ENCODE measurements around the gene PBXIP1. TPM values are rescaled to one million over a fixed set of nuclear protein-coding genes. Genes with fewer than 3 reads are reported as not detected.
"Not testable (repeated sequence)": the region's sequence is repeated elsewhere in the genome, so short reads cannot be mapped to it uniquely, and the experiment has no call there.

Gene PBXIP1
- total RNA-seq, 1 donor from 2014 or later = 29.9 TPM

- Mint-ChIP-seq H3K36me3 (ENCODE audit: unreplicated experiment) (peaks cover 5% of the 10 kb centered on the region), H3K4me3 (ENCODE audit: unreplicated experiment) (no peak overlapping the region), H3K9me3 (ENCODE audit: unreplicated experiment) (peaks cover 2% of the 10 kb centered on the region), H3K4me1 (ENCODE audit: low read depth, unreplicated experiment) (peaks cover 3% of the 10 kb centered on the region), H3K27ac (ENCODE audit: unreplicated experiment) (no peak overlapping the region), H3K27me3 (ENCODE audit: unreplicated experiment) (peaks cover 5% of the 10 kb centered on the region)
- TF ChIP-seq, protein P1, sequence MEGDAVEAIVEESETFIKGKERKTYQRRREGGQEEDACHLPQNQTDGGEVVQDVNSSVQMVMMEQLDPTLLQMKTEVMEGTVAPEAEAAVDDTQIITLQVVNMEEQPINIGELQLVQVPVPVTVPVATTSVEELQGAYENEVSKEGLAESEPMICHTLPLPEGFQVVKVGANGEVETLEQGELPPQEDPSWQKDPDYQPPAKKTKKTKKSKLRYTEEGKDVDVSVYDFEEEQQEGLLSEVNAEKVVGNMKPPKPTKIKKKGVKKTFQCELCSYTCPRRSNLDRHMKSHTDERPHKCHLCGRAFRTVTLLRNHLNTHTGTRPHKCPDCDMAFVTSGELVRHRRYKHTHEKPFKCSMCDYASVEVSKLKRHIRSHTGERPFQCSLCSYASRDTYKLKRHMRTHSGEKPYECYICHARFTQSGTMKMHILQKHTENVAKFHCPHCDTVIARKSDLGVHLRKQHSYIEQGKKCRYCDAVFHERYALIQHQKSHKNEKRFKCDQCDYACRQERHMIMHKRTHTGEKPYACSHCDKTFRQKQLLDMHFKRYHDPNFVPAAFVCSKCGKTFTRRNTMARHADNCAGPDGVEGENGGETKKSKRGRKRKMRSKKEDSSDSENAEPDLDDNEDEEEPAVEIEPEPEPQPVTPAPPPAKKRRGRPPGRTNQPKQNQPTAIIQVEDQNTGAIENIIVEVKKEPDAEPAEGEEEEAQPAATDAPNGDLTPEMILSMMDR (IDR thresholded peaks at IDR 0.05; ENCODE audit: partially characterized antibody, unreplicated experiment) = no peak
- no peak for DNase-seq
These were observed 32.4 kb upstream of the PBXIP1 start for GRCh38 chr1:154988058-154988954.

- DNase-seq = no peak
- no peak overlapping the region for H3K4me3 Mint-ChIP-seq (ENCODE audit: unreplicated experiment)
- peaks cover 3% of the 10 kb centered on the region for H3K4me1 Mint-ChIP-seq (ENCODE audit: low read depth, unreplicated experiment)
- peaks cover 2% of the 10 kb centered on the region for H3K9me3 Mint-ChIP-seq (ENCODE audit: unreplicated experiment)
- H3K27ac Mint-ChIP-seq (ENCODE audit: unreplicated experiment) = no peak overlapping the region
- H3K36me3 Mint-ChIP-seq (ENCODE audit: unreplicated experiment) = peaks cover 5% of the 10 kb centered on the region
- peaks cover 3% of the 10 kb centered on the region for H3K27me3 Mint-ChIP-seq (ENCODE audit: unreplicated experiment)
- TF ChIP-seq, protein P1 (IDR thresholded peaks at IDR 0.05; ENCODE audit: partially characterized antibody, unreplicated experiment) = no peak
These were observed 31.4 kb upstream of the PBXIP1 start for GRCh38 chr1:154987326-154987725.

GRCh38 chr1:154986736-154987135, 30.8 kb upstream of the PBXIP1 start:
- H3K9me3 Mint-ChIP-seq (ENCODE audit: unreplicated experiment); H3K4me3 Mint-ChIP-seq (ENCODE audit: unreplicated experiment); H3K4me1 Mint-ChIP-seq (ENCODE audit: low read depth, unreplicated experiment); H3K27ac Mint-ChIP-seq (ENCODE audit: unreplicated experiment); H3K36me3 Mint-ChIP-seq (ENCODE audit: unreplicated experiment); DNase-seq; H3K27me3 Mint-ChIP-seq (ENCODE audit: unreplicated experiment): not testable (repeated sequence)

GRCh38 chr1:154983776-154984466, 28.0 kb upstream of the PBXIP1 start:
- Mint-ChIP-seq H3K4me1 (ENCODE audit: low read depth, unreplicated experiment) (peaks cover 3% of the 10 kb centered on the region), H3K4me3 (ENCODE audit: unreplicated experiment) (no peak overlapping the region), H3K27ac (ENCODE audit: unreplicated experiment) (no peak overlapping the region), H3K36me3 (ENCODE audit: unreplicated experiment) (peaks cover 2% of the 10 kb centered on the region), H3K27me3 (ENCODE audit: unreplicated experiment) (peaks cover 3% of the 10 kb centered on the region), H3K9me3 (ENCODE audit: unreplicated experiment) (peaks cover 2% of the 10 kb centered on the region)
- TF ChIP-seq, protein P1 (IDR thresholded peaks at IDR 0.05; ENCODE audit: partially characterized antibody, unreplicated experiment) = no peak
- no peak for DNase-seq

DNA sequence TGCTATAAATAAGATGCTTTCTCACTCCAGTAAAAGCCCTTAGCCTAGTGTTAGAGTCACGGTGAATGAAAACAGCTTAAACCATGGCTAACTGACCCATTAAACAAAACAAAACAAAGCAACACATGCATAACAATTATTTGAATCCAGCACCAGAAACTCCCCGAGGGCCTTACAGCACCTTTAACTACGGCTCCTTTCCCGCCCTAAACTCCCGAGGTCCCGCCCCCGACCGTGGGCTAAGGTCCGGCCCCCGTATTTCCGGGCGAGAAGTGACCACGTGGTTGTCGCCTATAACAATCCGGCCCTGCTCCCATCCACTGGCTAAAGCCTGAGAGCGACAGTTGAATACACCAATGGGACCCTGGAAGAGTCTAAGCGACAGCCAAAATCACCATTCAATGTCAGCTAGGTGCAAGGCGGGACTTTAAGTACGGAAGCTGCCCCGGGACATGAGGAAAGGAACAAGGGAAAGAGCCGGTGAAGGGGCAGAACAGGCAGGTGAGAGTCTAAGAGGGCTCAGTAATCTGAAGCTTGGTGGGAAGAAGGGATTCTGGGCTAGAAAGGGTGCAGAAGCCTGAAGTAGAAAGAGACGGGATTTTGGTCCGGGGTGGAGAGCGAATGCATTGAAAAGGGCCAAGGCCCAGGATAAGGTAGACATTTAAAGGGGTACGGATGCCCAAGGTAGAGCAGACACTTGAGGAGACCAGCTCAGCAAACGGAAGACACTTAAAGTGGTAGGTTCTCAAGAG, 27.2 kb upstream of the PBXIP1 start, which contains the start of gene FLAD1:
TSS of gene FLAD1 (plus strand) at position 448 of the 752 bp plus-strand sequence. CDS start 351 bp downstream, outside the sequence.
- Mint-ChIP-seq H3K27ac (ENCODE audit: unreplicated experiment) (peak within 1 kb of the TSS; percentile 12), H3K27me3 (ENCODE audit: unreplicated experiment) (no peaks in the 10 kb centered on the region), H3K4me3 (ENCODE audit: unreplicated experiment) (no peak within 1 kb of the TSS), H3K9me3 (ENCODE audit: unreplicated experiment) (peaks cover 2% of the 10 kb centered on the region), H3K4me1 (ENCODE audit: low read depth, unreplicated experiment) (no peaks in the 10 kb centered on the region), H3K36me3 (ENCODE audit: unreplicated experiment) (no peaks in the 10 kb centered on the region)
- TF ChIP-seq, protein P1 (IDR thresholded peaks at IDR 0.05; ENCODE audit: partially characterized antibody, unreplicated experiment) = no peak
- DNase-seq = peak; percentile 93

Measured in glutamatergic neuron (in vitro differentiated cells).